Fibroblast of lung (primary cell): ENCODE results near the gene GTF3C2.

ENCODE experiments used
- EZH2 ChIP-seq: IDR thresholded peaks from 2 replicates; pipeline ENCODE4 v1.5.1; 2012; ENCODE audit warnings: low read length, control low read depth, mild to moderate bottlenecking; ENCODE audit errors: missing control alignments
- TF ChIP-seq, protein P1 (sequence below), 2 donors: IDR thresholded peaks in 1 of 2; conservative IDR thresholded peaks in 1 of 2; 1 replicate in 1 of 2; 2 replicates in 1 of 2; pipeline ENCODE4 v1.5.1; 2011 to 2012; ENCODE audit warnings: low read length in 2 of 2, control low read depth in 1 of 2, inconsistent platforms in 1 of 2, low read depth in 1 of 2, mild to moderate bottlenecking in 1 of 2

DNA sequence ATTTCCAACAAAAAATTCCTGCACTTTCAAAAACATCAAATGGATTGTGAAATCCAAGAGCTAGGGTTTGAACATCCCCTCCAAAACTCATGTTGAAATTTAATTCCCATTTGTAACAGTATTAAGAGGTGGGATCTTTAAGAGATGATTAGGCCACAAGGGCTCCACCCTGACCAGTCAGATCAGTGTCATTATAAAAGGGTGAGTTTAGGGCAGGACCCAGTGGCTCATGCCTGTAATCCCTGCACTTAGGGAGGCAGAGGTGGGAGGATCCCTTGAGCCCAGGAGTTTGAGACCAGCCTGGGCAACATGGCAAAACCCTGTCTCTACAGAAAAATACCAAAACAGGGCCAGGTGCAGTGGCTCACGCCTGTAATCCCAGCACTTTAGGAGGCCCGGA lies 8.9 kb downstream of the GTF3C2 start:
- TF ChIP-seq, protein P1, sequence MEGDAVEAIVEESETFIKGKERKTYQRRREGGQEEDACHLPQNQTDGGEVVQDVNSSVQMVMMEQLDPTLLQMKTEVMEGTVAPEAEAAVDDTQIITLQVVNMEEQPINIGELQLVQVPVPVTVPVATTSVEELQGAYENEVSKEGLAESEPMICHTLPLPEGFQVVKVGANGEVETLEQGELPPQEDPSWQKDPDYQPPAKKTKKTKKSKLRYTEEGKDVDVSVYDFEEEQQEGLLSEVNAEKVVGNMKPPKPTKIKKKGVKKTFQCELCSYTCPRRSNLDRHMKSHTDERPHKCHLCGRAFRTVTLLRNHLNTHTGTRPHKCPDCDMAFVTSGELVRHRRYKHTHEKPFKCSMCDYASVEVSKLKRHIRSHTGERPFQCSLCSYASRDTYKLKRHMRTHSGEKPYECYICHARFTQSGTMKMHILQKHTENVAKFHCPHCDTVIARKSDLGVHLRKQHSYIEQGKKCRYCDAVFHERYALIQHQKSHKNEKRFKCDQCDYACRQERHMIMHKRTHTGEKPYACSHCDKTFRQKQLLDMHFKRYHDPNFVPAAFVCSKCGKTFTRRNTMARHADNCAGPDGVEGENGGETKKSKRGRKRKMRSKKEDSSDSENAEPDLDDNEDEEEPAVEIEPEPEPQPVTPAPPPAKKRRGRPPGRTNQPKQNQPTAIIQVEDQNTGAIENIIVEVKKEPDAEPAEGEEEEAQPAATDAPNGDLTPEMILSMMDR (conservative IDR thresholded peaks at IDR 0.05 in 1 of 2, IDR thresholded peaks at IDR 0.05 in 1 of 2; ENCODE audit: low read depth in 1 of 2, low read length in 2 of 2) = no peak
- no peak for TF ChIP-seq EZH2
